GM18873 (cell line): ENCODE measurements around the gene MLPH.
"Not testable (repeated sequence)": the region's sequence is repeated elsewhere in the genome, so short reads cannot be mapped to it uniquely, and the experiment has no call there.

Experiments used
- ATAC-seq: cut with Tn5 transposase; IDR thresholded peaks from one replicate; pipeline ENCODE4 v1.9.1; 2021; ENCODE audit warnings: mild to moderate bottlenecking, moderate library complexity, moderate number of reproducible peaks; ENCODE audit not compliant: unreplicated experiment, low FRiP score

The MLPH gene

GRCh38 chr2:237456200-237456843 is 30.7 kb upstream of the MLPH start:
- no peak for ATAC-seq

- no peak for ATAC-seq
Measured at GRCh38 chr2:237457388-237457941, 29.6 kb upstream of the MLPH start.

GRCh38 chr2:237458519-237458918 is 28.5 kb upstream of the MLPH start:
- no peak for ATAC-seq

GRCh38 chr2:237459226-237459625 is 27.8 kb upstream of the MLPH start:
- no peak for ATAC-seq

GRCh38 chr2:237459741-237460174 is 27.3 kb upstream of the MLPH start:
- ATAC-seq, result no peak

- ATAC-seq, result no peak
Measured at GRCh38 chr2:237464757-237465391, 22.2 kb upstream of the MLPH start.

- ATAC-seq, result no peak
Measured at GRCh38 chr2:237465515-237466148, 21.4 kb upstream of the MLPH start.

- ATAC-seq, result no peak
Measured at GRCh38 chr2:237466211-237466610, 20.8 kb upstream of the MLPH start.

GRCh38 chr2:237467447-237468179 is 19.4 kb upstream of the MLPH start:
- ATAC-seq, result no peak

- ATAC-seq, result not testable (repeated sequence)
Measured at GRCh38 chr2:237469410-237469809, 17.6 kb upstream of the MLPH start.

GRCh38 chr2:237469849-237470248 is 17.2 kb upstream of the MLPH start:
- no peak for ATAC-seq

- no peak for ATAC-seq
Measured at GRCh38 chr2:237470914-237471313, 16.1 kb upstream of the MLPH start.

GRCh38 chr2:237471438-237472186 is 15.4 kb upstream of the MLPH start:
- no peak for ATAC-seq

- no peak for ATAC-seq
Measured at GRCh38 chr2:237472187-237472712, 14.8 kb upstream of the MLPH start.

- no peak for ATAC-seq
Measured at GRCh38 chr2:237472909-237473877, 13.9 kb upstream of the MLPH start.

GRCh38 chr2:237473878-237474441 is 13.1 kb upstream of the MLPH start:
- no peak for ATAC-seq

GRCh38 chr2:237474442-237474911 is 12.6 kb upstream of the MLPH start:
- no peak for ATAC-seq
